WTC11 (cell line): ENCODE results near the gene CKB. TPM values are rescaled to one million over a fixed set of nuclear protein-coding genes. Genes with fewer than 3 reads are reported as not detected.

Experiments used
- ATAC-seq: fragments of 200-7000 bp; cut with Tn5 transposase; 2 replicates; pipeline ENCODE4 v1.10.0; 2021; ENCODE audit warnings: mild to moderate bottlenecking, moderate library complexity
- CTCF ChIA-PET: fragments of 300-600 bp; sonication (Branson Sonifier 250); formaldehyde crosslinking; loops from one replicate; lab custom pipeline; 2021; ENCODE audit warnings: antibody characterized with exemption; lab: Charles Lee
- POLR2A ChIA-PET: fragments of 350-600 bp; sonication (Branson Sonifier 250); formaldehyde crosslinking; loops from one replicate; lab custom pipeline; 2021; ENCODE audit warnings: antibody characterized with exemption; lab: Charles Lee
- DNase-seq: peaks from one replicate; pipeline ENCODE4 v3.0.0; 2021; ENCODE audit warnings: low spot score
- H3K27ac Mint-ChIP-seq: 2 replicates; pipeline ENCODE4 v1.8.0; 2021; ENCODE audit warnings: mixed read lengths
- H3K27me3 Mint-ChIP-seq: 2 replicates; pipeline ENCODE4 v1.8.0; 2021; ENCODE audit warnings: low read depth, mild to moderate bottlenecking, moderate library complexity, mixed read lengths
- H3K36me3 Mint-ChIP-seq: 2 replicates; pipeline ENCODE4 v1.8.0; 2021; ENCODE audit warnings: mixed read lengths
- H3K4me1 Mint-ChIP-seq: 2 replicates; pipeline ENCODE4 v1.8.0; 2022; ENCODE audit warnings: mixed read lengths
- H3K4me3 Mint-ChIP-seq: 2 replicates; pipeline ENCODE4 v1.8.0; 2021; ENCODE audit warnings: mild to moderate bottlenecking, moderate library complexity, mixed read lengths
- H3K9me3 Mint-ChIP-seq: 2 replicates; pipeline ENCODE4 v1.8.0; 2021; ENCODE audit warnings: mixed read lengths
- AFF4 ChIP-seq: sonication (generic); formaldehyde crosslinking; IDR thresholded peaks from 2 replicates; pipeline ENCODE4 v1.8.1; 2023; ENCODE audit warnings: mild to moderate bottlenecking, missing genetic modification reagents, borderline replicate concordance
- CREM ChIP-seq: sonication (generic); formaldehyde crosslinking; IDR thresholded peaks from 2 replicates; pipeline ENCODE4 v1.8.1; 2022; ENCODE audit warnings: mild to moderate bottlenecking, missing genetic modification reagents, moderate library complexity
- E2F4 ChIP-seq: sonication (generic); formaldehyde crosslinking; IDR thresholded peaks from 2 replicates; pipeline ENCODE4 v1.8.1; 2022; ENCODE audit warnings: low read depth, mild to moderate bottlenecking, moderate library complexity, missing genetic modification reagents, borderline replicate concordance
- ERG ChIP-seq: fragments of 250-450 bp; sonication (Bioruptor Pico); IDR thresholded peaks from 2 replicates; pipeline ENCODE4 v1.8.0; 2021; ENCODE audit warnings: mild to moderate bottlenecking
- ETV6 ChIP-seq: sonication (generic); formaldehyde crosslinking; IDR thresholded peaks from 2 replicates; pipeline ENCODE4 v1.8.1; 2022; ENCODE audit warnings: mild to moderate bottlenecking, missing genetic modification reagents
- FOXJ3 ChIP-seq: sonication (generic); formaldehyde crosslinking; IDR thresholded peaks from 2 replicates; pipeline ENCODE4 v1.9.0; 2021; ENCODE audit warnings: missing genetic modification reagents, mild to moderate bottlenecking, borderline replicate concordance
- FOXP1 ChIP-seq: sonication (generic); formaldehyde crosslinking; IDR thresholded peaks from 2 replicates; pipeline ENCODE4 v1.8.0; 2022; ENCODE audit warnings: missing genetic modification reagents, mild to moderate bottlenecking, moderate library complexity, borderline replicate concordance
- IRF2 ChIP-seq: sonication (generic); formaldehyde crosslinking; IDR thresholded peaks from 2 replicates; pipeline ENCODE4 v1.8.0; 2022; ENCODE audit warnings: low read depth, missing genetic modification reagents, borderline replicate concordance
- NFE2L1 ChIP-seq: sonication (generic); formaldehyde crosslinking; IDR thresholded peaks from 2 replicates; pipeline ENCODE4 v1.8.1; 2023; ENCODE audit warnings: missing genetic modification reagents
- NR3C1 ChIP-seq: sonication (generic); formaldehyde crosslinking; conservative IDR thresholded peaks from 2 replicates; pipeline ENCODE4 v1.8.1; 2023; ENCODE audit warnings: low read depth, mild to moderate bottlenecking, missing genetic modification reagents
- RELA ChIP-seq: sonication (generic); formaldehyde crosslinking; IDR thresholded peaks from 2 replicates; pipeline ENCODE4 v1.8.1; 2022; ENCODE audit warnings: missing genetic modification reagents, mild to moderate bottlenecking, borderline replicate concordance
- SOX15 ChIP-seq: fragments of 250-450 bp; sonication (Bioruptor Pico); IDR thresholded peaks from 2 replicates; pipeline ENCODE4 v1.9.0; 2021; ENCODE audit warnings: mild to moderate bottlenecking
- USF1 ChIP-seq: sonication (generic); formaldehyde crosslinking; IDR thresholded peaks from 2 replicates; pipeline ENCODE4 v1.8.0; 2022; ENCODE audit warnings: mild to moderate bottlenecking, missing genetic modification reagents
- ZBTB43 ChIP-seq: sonication (generic); formaldehyde crosslinking; IDR thresholded peaks from 2 replicates; pipeline ENCODE4 v1.8.1; 2023; ENCODE audit warnings: mild to moderate bottlenecking, missing genetic modification reagents
- ZNF121 ChIP-seq: sonication (generic); formaldehyde crosslinking; IDR thresholded peaks from 2 replicates; pipeline ENCODE4 v1.8.0; 2023; ENCODE audit warnings: missing genetic modification reagents
- ZNF317 ChIP-seq: sonication (generic); formaldehyde crosslinking; IDR thresholded peaks from 2 replicates; pipeline ENCODE4 v1.8.1; 2023; ENCODE audit warnings: low read depth, mild to moderate bottlenecking, moderate library complexity, missing genetic modification reagents, borderline replicate concordance
- ZNF416 ChIP-seq: fragments of 250-450 bp; sonication (Bioruptor Pico); IDR thresholded peaks from 2 replicates; pipeline ENCODE4 v1.9.0; 2021; ENCODE audit warnings: mild to moderate bottlenecking, inconsistent platforms
- ZNF532 ChIP-seq: fragments of 250-450 bp; sonication (Bioruptor Pico); IDR thresholded peaks from 2 replicates; pipeline ENCODE4 v1.9.0; 2021; ENCODE audit warnings: mild to moderate bottlenecking, borderline replicate concordance
- total RNA-seq: library from RNA; stranded (reverse); gene quantifications from 3 replicates; pipeline ENCODE4 v1.2.3, GENCODE V29; 2021
- TF ChIP-seq, protein P1 (sequence below): sonication (generic); formaldehyde crosslinking; conservative IDR thresholded peaks from 2 replicates; pipeline ENCODE4 v1.8.1; 2022; ENCODE audit warnings: mild to moderate bottlenecking, missing genetic modification reagents

CKB gene
- total RNA-seq, 1 experiment from 2014 or later, result 555 TPM

- Mint-ChIP-seq H3K27ac (no peak overlapping the region), H3K36me3 (peaks cover 27% of the 10 kb centered on the region), H3K4me3 (no peak overlapping the region), H3K4me1 (no peaks in the 10 kb centered on the region), H3K27me3 (no peaks in the 10 kb centered on the region), H3K9me3 (no peaks in the 10 kb centered on the region)
- POLR2A ChIA-PET, result no interaction called here
- DNase-seq (no peak), ATAC-seq (no peak)
- no peak for TF ChIP-seq ZNF317
- no peak for TF ChIP-seq ZNF416 (CRISPR knock-in tag)
- no peak for TF ChIP-seq ZNF121 (CRISPR knock-in tag)
- TF ChIP-seq AFF4, result no peak
- TF ChIP-seq NFE2L1 (CRISPR knock-in tag), result no peak
- TF ChIP-seq IRF2 (CRISPR knock-in tag), result no peak
- CTCF ChIA-PET, result interaction anchor here (1.2 kb wide), 1 partner anchor 65 kb away, joined by 5 read pairs; no protein-coding TSS in a partner anchor
These were observed 30.3 kb downstream of the CKB start for GRCh38 chr14:103492156-103492925.

DNA sequence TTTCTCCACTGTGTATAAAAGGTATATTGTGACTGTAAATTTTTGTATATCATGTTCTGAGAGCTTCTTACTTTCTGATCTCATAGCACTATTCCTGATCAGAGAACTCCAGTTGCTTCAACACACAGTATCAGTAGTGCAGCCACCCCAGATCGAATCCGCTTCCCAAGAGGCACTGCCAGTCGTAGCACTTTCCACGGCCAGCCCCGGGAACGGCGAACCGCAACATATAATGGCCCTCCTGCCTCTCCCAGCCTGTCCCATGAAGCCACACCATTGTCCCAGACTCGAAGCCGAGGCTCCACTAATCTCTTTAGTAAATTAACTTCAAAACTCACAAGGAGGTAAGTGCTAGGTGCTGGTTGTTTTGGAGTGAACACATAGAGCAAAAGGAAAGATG is 30.9 kb downstream of the CKB start:
- no peak for TF ChIP-seq E2F4
- no peak for TF ChIP-seq SOX15 (CRISPR knock-in tag)
- no peak for TF ChIP-seq ERG
- TF ChIP-seq, protein P1, sequence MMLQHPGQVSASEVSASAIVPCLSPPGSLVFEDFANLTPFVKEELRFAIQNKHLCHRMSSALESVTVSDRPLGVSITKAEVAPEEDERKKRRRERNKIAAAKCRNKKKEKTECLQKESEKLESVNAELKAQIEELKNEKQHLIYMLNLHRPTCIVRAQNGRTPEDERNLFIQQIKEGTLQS (CRISPR knock-in tag), result no peak
- no peak for TF ChIP-seq FOXP1 (CRISPR knock-in tag)
- no peak for TF ChIP-seq ZBTB43
- TF ChIP-seq ETV6 (CRISPR knock-in tag), result no peak
- H3K4me3 Mint-ChIP-seq, result no peak overlapping the region
- POLR2A ChIA-PET, result no interaction called here
- CTCF ChIA-PET, result no interaction called here
- no peak for DNase-seq
- H3K27ac Mint-ChIP-seq, result no peak overlapping the region
- peaks cover 26% of the 10 kb centered on the region for H3K36me3 Mint-ChIP-seq
- ATAC-seq, result no peak
- H3K9me3 Mint-ChIP-seq, result no peaks in the 10 kb centered on the region
- H3K27me3 Mint-ChIP-seq, result no peaks in the 10 kb centered on the region
- no peaks in the 10 kb centered on the region for H3K4me1 Mint-ChIP-seq

- no peaks in the 10 kb centered on the region for H3K9me3 Mint-ChIP-seq
- H3K27me3 Mint-ChIP-seq, result no peaks in the 10 kb centered on the region
- H3K4me1 Mint-ChIP-seq, result no peaks in the 10 kb centered on the region
- ATAC-seq (no peak), DNase-seq (no peak)
- H3K36me3 Mint-ChIP-seq, result peaks cover 18% of the 10 kb centered on the region
- no peak overlapping the region for H3K27ac Mint-ChIP-seq
- H3K4me3 Mint-ChIP-seq, result no peak overlapping the region
- POLR2A ChIA-PET, result no interaction called here
- CTCF ChIA-PET, result interaction anchor here (1.1 to 1.3 kb wide), 2 partner anchors 11 to 16 kb away, joined by 3 to 4 read pairs; no protein-coding TSS in a partner anchor
- TF ChIP-seq FOXJ3 (CRISPR knock-in tag) (no peak), ETV6 (CRISPR knock-in tag) (no peak), CREM (no peak), USF1 (CRISPR knock-in tag) (no peak), NR3C1 (CRISPR knock-in tag) (no peak), ZNF532 (CRISPR knock-in tag) (no peak), RELA (no peak)
These were observed 33.0 kb downstream of the CKB start for GRCh38 chr14:103489621-103490020.
